Measurements from ENCODE around the gene MRPL22.
"Not testable (repeated sequence)": the region's sequence is repeated elsewhere in the genome, so short reads cannot be mapped to it uniquely, and the experiment has no call there.

The MRPL22 gene

DNA sequence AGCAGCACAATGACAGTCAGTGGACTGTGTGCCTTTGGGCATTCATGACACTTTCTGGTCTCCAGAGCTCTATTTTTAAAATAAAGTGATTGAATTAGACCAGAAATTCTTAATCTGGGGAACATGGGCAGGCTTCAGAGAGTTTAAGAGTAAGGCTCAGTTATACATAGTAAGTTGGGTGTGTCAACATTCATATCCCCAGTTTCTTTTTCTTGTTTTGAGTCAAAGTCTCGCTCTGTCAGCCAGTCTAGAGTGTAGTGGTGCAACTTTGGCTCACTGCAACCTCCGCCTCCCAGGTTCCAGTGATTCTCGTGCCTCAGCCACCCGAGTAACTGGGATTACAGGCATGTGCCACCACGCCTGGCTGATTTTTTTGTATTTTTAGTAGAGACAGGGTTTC is 59.0 kb downstream of the MRPL22 start:
- DNase-seq, result no peak

DNA sequence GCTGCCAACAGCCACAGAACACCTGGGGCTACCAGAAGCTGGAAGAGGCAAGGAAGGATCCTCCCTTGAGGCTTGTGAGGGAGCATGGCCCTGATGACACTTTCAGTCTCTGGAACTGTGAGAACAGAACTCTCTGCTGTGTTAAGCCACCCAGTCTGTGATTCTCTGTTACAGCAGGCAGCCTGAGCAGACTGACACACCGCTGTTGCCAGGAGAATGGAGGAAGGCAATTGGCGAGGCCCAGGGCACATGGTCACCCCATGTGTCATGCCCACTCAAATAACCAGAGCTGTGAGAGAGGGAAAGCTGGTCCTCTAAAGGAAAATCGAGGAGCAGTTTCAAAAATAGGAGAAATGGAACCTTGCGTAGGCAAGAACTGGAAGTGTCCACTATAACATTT is 60.6 kb downstream of the MRPL22 start:
- no peak for DNase-seq

DNA sequence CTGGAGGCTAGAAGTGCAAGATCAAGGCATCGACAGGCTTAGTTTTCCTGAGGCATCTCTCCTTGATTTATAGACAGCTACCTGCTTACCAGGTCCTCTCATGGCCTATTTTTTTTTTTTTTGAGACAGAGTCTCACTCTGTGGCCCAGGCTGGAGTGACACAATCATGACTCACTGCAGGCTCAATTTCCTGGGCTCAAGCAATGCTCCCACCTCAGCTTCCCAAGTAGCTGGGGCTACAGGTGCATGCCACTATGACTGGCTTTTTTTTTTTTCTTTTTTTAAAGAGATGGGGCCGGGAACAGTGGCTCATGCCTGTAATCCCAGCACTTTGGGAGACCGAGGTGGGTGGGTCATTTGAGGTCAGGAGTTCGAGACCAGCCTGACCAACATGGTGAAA is 61.8 kb downstream of the MRPL22 start:
- not testable (repeated sequence) for DNase-seq

GRCh38 chr5:155004138-155004744 is 63.4 kb downstream of the MRPL22 start:
- peak; percentile 67 for DNase-seq

GRCh38 chr5:155006265-155006664 is 65.4 kb downstream of the MRPL22 start:
- DNase-seq, result not testable (repeated sequence)

DNA sequence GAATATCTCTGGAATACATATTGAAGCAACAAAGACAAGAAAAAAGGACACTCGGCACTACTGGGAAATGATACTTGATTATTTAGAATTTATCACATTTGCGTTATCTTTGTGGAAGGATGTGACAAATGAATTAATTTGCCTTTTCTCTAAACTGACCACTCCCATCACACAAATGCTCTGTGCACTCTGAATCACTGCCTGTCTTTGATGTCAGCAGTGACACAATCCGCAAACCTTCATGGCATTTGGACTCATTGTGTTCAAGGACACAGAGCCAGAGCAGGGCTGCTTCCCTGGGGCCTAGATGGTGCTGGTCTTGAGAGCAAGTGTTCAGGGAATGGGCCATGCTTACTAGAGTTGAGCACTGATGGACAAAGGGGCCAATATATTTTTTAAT is 67.8 kb downstream of the MRPL22 start:
- no peak for DNase-seq

- DNase-seq, result no peak
These were observed 70.0 kb downstream of the MRPL22 start for GRCh38 chr5:155010881-155011280.

GRCh38 chr5:155013526-155013925 is 72.7 kb downstream of the MRPL22 start, which contains the start of gene KIF4B:
Gene KIF4B, plus strand, starts transcription at chr5:155013755. Its CDS starts 105 bp downstream, at chr5:155013860.
- no peak for DNase-seq

DNA sequence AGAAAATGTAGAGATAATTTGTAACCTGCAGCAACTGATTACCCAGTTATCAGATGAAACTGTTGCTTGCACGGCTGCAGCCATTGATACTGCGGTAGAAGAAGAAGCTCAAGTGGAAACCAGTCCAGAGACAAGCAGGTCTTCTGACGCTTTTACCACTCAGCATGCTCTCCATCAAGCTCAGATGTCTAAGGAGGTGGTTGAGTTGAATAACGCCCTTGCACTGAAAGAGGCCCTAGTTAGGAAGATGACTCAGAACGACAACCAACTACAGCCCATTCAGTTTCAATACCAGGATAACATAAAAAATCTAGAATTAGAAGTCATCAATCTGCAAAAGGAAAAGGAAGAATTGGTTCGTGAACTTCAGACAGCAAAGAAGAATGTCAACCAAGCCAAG is 74.4 kb downstream of the MRPL22 start:
- no peak for DNase-seq

DNA sequence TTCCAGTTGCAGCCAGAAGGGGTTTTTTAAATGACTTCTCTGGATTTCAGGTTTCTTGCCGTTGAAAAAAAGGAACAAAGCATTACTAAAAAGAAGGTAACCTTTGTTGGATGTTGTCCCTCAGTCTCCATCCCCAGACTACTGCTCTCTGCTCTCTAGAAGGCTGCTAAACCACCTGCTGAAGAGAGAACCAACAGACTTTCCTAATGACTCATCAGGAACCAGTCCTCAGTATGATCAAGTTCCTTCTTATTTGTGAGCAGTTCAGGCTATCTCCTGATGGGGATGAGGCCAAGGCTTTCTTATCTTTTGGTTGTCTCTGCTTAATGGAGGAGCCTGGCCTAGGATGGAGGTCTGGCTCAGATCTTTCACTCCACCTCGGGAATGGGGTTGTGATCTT is 76.7 kb downstream of the MRPL22 start:
- DNase-seq, result no peak

All from activated effector memory CD4-positive, alpha-beta T cell treated with anti-CD3 and anti-CD28 coated beads, Interleukin-2, amount 50 U/mL, for 16 hours (primary cell).